Measurements from ENCODE around the gene DAND5. TPM values are rescaled to one million over a fixed set of nuclear protein-coding genes. Genes with fewer than 3 reads are reported as not detected.

DAND5 gene
- total RNA-seq, 6 experiments from 2014 or later = not detected

- TF ChIP-seq CTCF (IDR thresholded peaks at IDR 0.05) = no peak
- peaks cover 4% of the 10 kb centered on the region; the same call in 1 of the 2 replicates for H3K36me3 Mint-ChIP-seq (ENCODE audit: low read depth)
- H3K27me3 Mint-ChIP-seq (ENCODE audit: insufficient read depth) = no peaks in the 10 kb centered on the region; the same call in 1 of the 2 replicates
- DNase-seq = no peak
- H3K9me3 Mint-ChIP-seq = no peaks in the 10 kb centered on the region
- H3K4me1 Mint-ChIP-seq (ENCODE audit: low read depth) = peaks cover 16% of the 10 kb centered on the region
- H3K27ac Mint-ChIP-seq = no peak overlapping the region
- no peak overlapping the region for H3K4me3 Mint-ChIP-seq
Measured at GRCh38 chr19:13008926-13009787, 39.8 kb downstream of the DAND5 start.

- no peak overlapping the region for H3K27ac Mint-ChIP-seq
- H3K27me3 Mint-ChIP-seq (ENCODE audit: insufficient read depth) = no peaks in the 10 kb centered on the region; the same call in 1 of the 2 replicates
- H3K4me1 Mint-ChIP-seq (ENCODE audit: low read depth) = peaks cover 16% of the 10 kb centered on the region
- no peaks in the 10 kb centered on the region for H3K9me3 Mint-ChIP-seq
- no peak for TF ChIP-seq CTCF (IDR thresholded peaks at IDR 0.05)
- DNase-seq = no peak
- H3K36me3 Mint-ChIP-seq (ENCODE audit: low read depth) = peaks cover 4% of the 10 kb centered on the region; the same call in 1 of the 2 replicates
- no peak overlapping the region for H3K4me3 Mint-ChIP-seq
Measured at GRCh38 chr19:13010038-13010991, 40.9 kb downstream of the DAND5 start.

- Mint-ChIP-seq H3K27me3 (ENCODE audit: insufficient read depth) (no peaks in the 10 kb centered on the region; the same call in 1 of the 2 replicates), H3K9me3 (no peaks in the 10 kb centered on the region), H3K4me1 (ENCODE audit: low read depth) (peaks cover 21% of the 10 kb centered on the region), H3K4me3 (no peak overlapping the region), H3K36me3 (ENCODE audit: low read depth) (peaks cover 4% of the 10 kb centered on the region; the same call in 1 of the 2 replicates), H3K27ac (no peak overlapping the region)
- no peak for DNase-seq
- no peak for TF ChIP-seq CTCF (IDR thresholded peaks at IDR 0.05)
Measured at GRCh38 chr19:13010992-13011652, 41.7 kb downstream of the DAND5 start.

- no peaks in the 10 kb centered on the region for H3K9me3 Mint-ChIP-seq
- TF ChIP-seq CTCF (IDR thresholded peaks at IDR 0.05) = no peak
- H3K27ac Mint-ChIP-seq = no peak overlapping the region
- no peaks in the 10 kb centered on the region; the same call in 1 of the 2 replicates for H3K27me3 Mint-ChIP-seq (ENCODE audit: insufficient read depth)
- peaks cover 26% of the 10 kb centered on the region for H3K4me1 Mint-ChIP-seq (ENCODE audit: low read depth)
- H3K4me3 Mint-ChIP-seq = no peak overlapping the region
- H3K36me3 Mint-ChIP-seq (ENCODE audit: low read depth) = peaks cover 4% of the 10 kb centered on the region; the same call in 1 of the 2 replicates
- no peak for DNase-seq
Measured at GRCh38 chr19:13011653-13012389, 42.4 kb downstream of the DAND5 start.
